Muscle layer of colon (tissue), 2 donors: Measurements from ENCODE around the gene DPP3.

Source experiments
- H3K27ac ChIP-seq: one replicate; pipeline ENCODE4 v1.7.0; 2013; ENCODE audit warnings: low read depth, mild to moderate bottlenecking, low read length, moderate library complexity
- H3K27me3 ChIP-seq, 2 donors: one replicate each; pipeline ENCODE4 v1.7.0; 2013; ENCODE audit warnings: low read length in 2 of 2, mild to moderate bottlenecking in 2 of 2; ENCODE audit not compliant: insufficient read depth in 2 of 2, control insufficient read depth in 1 of 2
- H3K36me3 ChIP-seq: one replicate; pipeline ENCODE4 v1.7.0; 2013; ENCODE audit warnings: mild to moderate bottlenecking, low read length; ENCODE audit not compliant: insufficient read depth
- H3K4me1 ChIP-seq: one replicate; pipeline ENCODE4 v1.7.0; 2013; ENCODE audit warnings: mild to moderate bottlenecking, low read length; ENCODE audit not compliant: insufficient read depth
- H3K4me3 ChIP-seq, 2 donors: one replicate each; pipeline ENCODE4 v1.7.0; 2013; ENCODE audit warnings: low read length in 2 of 2, low read depth in 1 of 2, mild to moderate bottlenecking in 1 of 2, moderate library complexity in 1 of 2
- H3K9ac ChIP-seq: one replicate; pipeline ENCODE4 v1.7.0; 2013; ENCODE audit warnings: low read length
- H3K9me3 ChIP-seq: one replicate; pipeline ENCODE4 v1.7.0; 2013; ENCODE audit warnings: mild to moderate bottlenecking, low read length
- donor health status: abdominal sarcoma.
- donor health status: Adenocarcinoma of cecum.

The DPP3 gene

GRCh38 chr11:66550887-66551286, 70.7 kb downstream of the DPP3 start:
- H3K4me1 ChIP-seq, result no peaks in the 10 kb centered on the region
- no peak overlapping the region for H3K27ac ChIP-seq
- H3K9me3 ChIP-seq, result no peaks in the 10 kb centered on the region
- H3K4me3 ChIP-seq, result no peak overlapping the region
- H3K9ac ChIP-seq, result no peak overlapping the region
- H3K27me3 ChIP-seq, result no peaks in the 10 kb centered on the region
- no peaks in the 10 kb centered on the region for H3K36me3 ChIP-seq

- Histone ChIP-seq H3K36me3 (no peaks in the 10 kb centered on the region), H3K9ac (no peak overlapping the region), H3K27ac (no peak overlapping the region), H3K4me3 (no peak overlapping the region), H3K4me1 (peaks cover 4% of the 10 kb centered on the region), H3K9me3 (no peaks in the 10 kb centered on the region), H3K27me3 (no peaks in the 10 kb centered on the region)
Observed at GRCh38 chr11:66554602-66555001, 74.4 kb downstream of the DPP3 start.

GRCh38 chr11:66555416-66555815, 75.2 kb downstream of the DPP3 start:
- H3K4me1 ChIP-seq, result peaks cover 4% of the 10 kb centered on the region
- H3K9me3 ChIP-seq, result no peaks in the 10 kb centered on the region
- no peak overlapping the region for H3K27ac ChIP-seq
- H3K27me3 ChIP-seq, result no peaks in the 10 kb centered on the region
- no peaks in the 10 kb centered on the region for H3K36me3 ChIP-seq
- no peak overlapping the region for H3K9ac ChIP-seq
- H3K4me3 ChIP-seq, result no peak overlapping the region

GRCh38 chr11:66556086-66556485, 75.9 kb downstream of the DPP3 start:
- Histone ChIP-seq H3K9ac (no peak overlapping the region), H3K9me3 (no peaks in the 10 kb centered on the region), H3K36me3 (no peaks in the 10 kb centered on the region), H3K4me1 (peaks cover 4% of the 10 kb centered on the region), H3K27me3 (no peaks in the 10 kb centered on the region), H3K4me3 (no peak overlapping the region), H3K27ac (no peak overlapping the region)

- Histone ChIP-seq H3K9me3 (no peaks in the 10 kb centered on the region), H3K27ac (no peak overlapping the region), H3K9ac (no peak overlapping the region), H3K4me3 (no peak overlapping the region), H3K4me1 (peaks cover 4% of the 10 kb centered on the region), H3K36me3 (no peaks in the 10 kb centered on the region), H3K27me3 (no peaks in the 10 kb centered on the region)
Observed at GRCh38 chr11:66557733-66558326, 77.6 kb downstream of the DPP3 start.
